HK-2 (cell line): Measurements from ENCODE around the gene GAGE2A.
"Not testable (repeated sequence)": the region's sequence is repeated elsewhere in the genome, so short reads cannot be mapped to it uniquely, and the experiment has no call there.

Source experiments
- DNase-seq: peaks from one replicate; pipeline ENCODE4 v3.0.0-alpha.2; 2018; ENCODE audit not compliant: unreplicated experiment

GAGE2A gene, protein sequence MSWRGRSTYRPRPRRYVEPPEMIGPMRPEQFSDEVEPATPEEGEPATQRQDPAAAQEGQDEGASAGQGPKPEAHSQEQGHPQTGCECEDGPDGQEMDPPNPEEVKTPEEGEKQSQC

DNA sequence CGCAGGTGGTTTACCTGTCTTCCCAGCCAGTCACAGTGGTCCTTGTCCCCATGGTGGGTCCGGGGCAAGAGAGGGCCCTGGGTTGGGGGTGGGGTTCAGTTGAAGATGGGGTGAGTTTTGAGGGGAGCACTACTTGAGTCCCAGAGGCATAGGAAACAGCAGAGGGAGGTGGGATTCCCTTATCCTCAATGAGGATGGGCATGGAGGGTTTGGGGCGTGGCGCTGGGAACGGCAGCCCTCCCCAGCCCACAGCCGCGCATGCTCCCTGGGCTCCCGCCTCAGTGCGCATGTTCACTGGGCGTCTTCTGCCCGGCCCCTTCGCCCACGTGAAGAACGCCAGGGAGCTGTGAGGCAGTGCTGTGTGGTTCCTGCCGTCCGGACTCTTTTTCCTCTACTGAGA lies at the start of gene GAGE2A:
Gene GAGE2A, plus strand, starts transcription at position 301 of the 400 bp plus-strand sequence. CDS start 1,155 bp downstream, outside the sequence.
- not testable (repeated sequence) for DNase-seq

DNA sequence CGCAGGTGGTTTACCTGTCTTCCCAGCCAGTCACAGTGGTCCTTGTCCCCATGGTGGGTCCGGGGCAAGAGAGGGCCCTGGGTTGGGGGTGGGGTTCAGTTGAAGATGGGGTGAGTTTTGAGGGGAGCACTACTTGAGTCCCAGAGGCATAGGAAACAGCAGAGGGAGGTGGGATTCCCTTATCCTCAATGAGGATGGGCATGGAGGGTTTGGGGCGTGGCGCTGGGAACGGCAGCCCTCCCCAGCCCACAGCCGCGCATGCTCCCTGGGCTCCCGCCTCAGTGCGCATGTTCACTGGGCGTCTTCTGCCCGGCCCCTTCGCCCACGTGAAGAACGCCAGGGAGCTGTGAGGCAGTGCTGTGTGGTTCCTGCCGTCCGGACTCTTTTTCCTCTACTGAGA lies 47.9 kb upstream of the GAGE2A start, which contains the start of gene GAGE12D:
Gene GAGE12D, plus strand, starts transcription at position 301 of the 400 bp plus-strand sequence. CDS start 1,155 bp downstream, outside the sequence.
- DNase-seq = not testable (repeated sequence)

GRCh38 chrX:49550989-49551388 lies 38.3 kb upstream of the GAGE2A start, which contains the start of gene GAGE12E:
Gene GAGE12E, plus strand, starts transcription at chrX:49551289. Its CDS starts 1,155 bp downstream, at chrX:49552444.
- not testable (repeated sequence) for DNase-seq

DNA sequence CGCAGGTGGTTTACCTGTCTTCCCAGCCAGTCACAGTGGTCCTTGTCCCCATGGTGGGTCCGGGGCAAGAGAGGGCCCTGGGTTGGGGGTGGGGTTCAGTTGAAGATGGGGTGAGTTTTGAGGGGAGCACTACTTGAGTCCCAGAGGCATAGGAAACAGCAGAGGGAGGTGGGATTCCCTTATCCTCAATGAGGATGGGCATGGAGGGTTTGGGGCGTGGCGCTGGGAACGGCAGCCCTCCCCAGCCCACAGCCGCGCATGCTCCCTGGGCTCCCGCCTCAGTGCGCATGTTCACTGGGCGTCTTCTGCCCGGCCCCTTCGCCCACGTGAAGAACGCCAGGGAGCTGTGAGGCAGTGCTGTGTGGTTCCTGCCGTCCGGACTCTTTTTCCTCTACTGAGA lies 28.8 kb upstream of the GAGE2A start, which contains the start of gene GAGE12F:
Gene GAGE12F, plus strand, starts transcription at position 301 of the 400 bp plus-strand sequence. CDS start 1,155 bp downstream, outside the sequence.
- DNase-seq = not testable (repeated sequence)

DNA sequence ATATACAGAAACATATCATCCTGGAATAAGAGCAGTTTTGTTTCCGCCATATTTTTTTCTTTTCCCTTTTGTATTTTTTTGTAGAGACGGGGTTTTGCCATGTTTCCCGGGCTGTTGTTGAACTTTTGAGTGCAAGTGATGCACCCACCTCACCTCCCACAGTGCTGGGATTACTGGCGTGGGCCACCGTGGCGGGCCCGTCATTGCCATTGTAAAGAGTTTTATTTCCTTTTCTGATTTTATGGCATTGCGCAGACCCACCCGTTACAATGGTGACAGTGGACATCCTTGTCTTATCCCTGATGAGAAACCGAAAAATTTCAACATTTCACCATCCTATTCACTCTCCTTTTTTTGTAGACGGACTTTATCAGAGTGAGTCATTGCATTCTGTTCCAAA lies 20.6 kb upstream of the GAGE2A start:
- DNase-seq = not testable (repeated sequence)

GRCh38 chrX:49569152-49569551 lies 20.1 kb upstream of the GAGE2A start:
- DNase-seq = not testable (repeated sequence)

DNA sequence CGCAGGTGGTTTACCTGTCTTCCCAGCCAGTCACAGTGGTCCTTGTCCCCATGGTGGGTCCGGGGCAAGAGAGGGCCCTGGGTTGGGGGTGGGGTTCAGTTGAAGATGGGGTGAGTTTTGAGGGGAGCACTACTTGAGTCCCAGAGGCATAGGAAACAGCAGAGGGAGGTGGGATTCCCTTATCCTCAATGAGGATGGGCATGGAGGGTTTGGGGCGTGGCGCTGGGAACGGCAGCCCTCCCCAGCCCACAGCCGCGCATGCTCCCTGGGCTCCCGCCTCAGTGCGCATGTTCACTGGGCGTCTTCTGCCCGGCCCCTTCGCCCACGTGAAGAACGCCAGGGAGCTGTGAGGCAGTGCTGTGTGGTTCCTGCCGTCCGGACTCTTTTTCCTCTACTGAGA lies 19.2 kb upstream of the GAGE2A start, which contains the start of gene GAGE12G:
Gene GAGE12G, plus strand, starts transcription at position 301 of the 400 bp plus-strand sequence. CDS start 1,155 bp downstream, outside the sequence.
- not testable (repeated sequence) for DNase-seq

- DNase-seq = not testable (repeated sequence)
These were observed 9.6 kb upstream of the GAGE2A start, which contains the start of gene GAGE12H for GRCh38 chrX:49579649-49580048. Gene GAGE12H, plus strand, starts transcription at chrX:49579949. Its CDS starts 1,155 bp downstream, at chrX:49581104.

DNA sequence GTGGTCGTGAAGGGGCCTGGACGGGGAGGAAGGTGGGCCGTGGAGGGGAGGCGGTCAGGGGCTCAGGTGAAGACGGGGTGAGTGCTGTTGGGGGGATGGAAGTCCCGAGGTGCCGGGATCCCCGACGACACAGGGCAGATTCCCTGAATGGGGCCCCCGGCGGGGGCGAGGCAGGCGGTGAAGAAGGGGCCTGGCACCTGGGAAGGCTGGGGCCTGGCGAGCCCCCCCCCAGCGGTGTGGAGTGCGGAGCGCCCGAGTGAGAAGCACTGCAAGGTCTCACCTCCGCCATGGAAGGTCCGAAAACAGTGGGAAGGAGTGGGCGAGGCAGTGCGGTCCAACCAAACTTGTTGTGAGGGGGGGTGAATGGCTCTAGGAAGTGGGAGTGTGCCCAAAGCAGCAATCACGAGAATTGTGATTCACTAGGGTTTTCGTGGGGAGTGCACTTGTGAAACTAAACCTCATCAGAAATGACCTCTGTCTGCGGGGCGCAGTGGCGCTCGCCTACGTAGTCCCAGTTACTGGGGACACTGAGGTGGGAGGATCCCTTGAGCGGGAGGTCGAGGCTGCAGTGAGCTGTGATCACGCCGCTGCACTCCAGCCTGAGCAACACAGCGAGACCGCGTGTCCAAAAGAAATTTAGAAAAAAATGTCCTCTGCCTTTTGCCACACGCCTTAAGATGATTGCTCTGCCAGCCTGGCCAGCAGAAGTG lies 628 bp downstream of the GAGE2A start:
- DNase-seq = not testable (repeated sequence)

DNA sequence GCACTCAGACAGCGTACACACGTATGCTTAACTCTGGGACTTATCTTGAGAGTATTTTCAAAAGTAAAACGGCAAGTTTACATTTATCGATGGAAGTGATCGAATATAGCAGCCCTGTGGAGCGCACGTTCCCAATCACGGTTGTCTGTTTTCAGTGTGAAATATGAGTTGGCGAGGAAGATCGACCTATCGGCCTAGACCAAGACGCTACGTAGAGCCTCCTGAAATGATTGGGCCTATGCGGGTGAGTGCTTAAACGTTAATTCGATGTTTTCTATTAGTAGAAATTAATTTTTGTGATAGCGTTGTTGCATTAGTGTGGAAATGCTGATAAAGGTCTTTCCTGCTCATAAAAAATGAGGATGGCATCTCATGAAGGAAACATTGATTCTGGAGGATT lies 1.2 kb downstream of the GAGE2A start:
- DNase-seq = not testable (repeated sequence)

DNA sequence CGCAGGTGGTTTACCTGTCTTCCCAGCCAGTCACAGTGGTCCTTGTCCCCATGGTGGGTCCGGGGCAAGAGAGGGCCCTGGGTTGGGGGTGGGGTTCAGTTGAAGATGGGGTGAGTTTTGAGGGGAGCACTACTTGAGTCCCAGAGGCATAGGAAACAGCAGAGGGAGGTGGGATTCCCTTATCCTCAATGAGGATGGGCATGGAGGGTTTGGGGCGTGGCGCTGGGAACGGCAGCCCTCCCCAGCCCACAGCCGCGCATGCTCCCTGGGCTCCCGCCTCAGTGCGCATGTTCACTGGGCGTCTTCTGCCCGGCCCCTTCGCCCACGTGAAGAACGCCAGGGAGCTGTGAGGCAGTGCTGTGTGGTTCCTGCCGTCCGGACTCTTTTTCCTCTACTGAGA lies 9.4 kb downstream of the GAGE2A start, which contains the start of gene GAGE1:
Gene GAGE1, plus strand, starts transcription at position 301 of the 400 bp plus-strand sequence. CDS start 1,155 bp downstream, outside the sequence.
- DNase-seq = not testable (repeated sequence)

- DNase-seq = no peak
These were observed 21.5 kb downstream of the GAGE2A start for GRCh38 chrX:49610718-49611310.

- no peak for DNase-seq
These were observed 29.3 kb downstream of the GAGE2A start for GRCh38 chrX:49618574-49618973.

- no peak for DNase-seq
These were observed 37.9 kb downstream of the GAGE2A start for GRCh38 chrX:49627086-49627777.

DNA sequence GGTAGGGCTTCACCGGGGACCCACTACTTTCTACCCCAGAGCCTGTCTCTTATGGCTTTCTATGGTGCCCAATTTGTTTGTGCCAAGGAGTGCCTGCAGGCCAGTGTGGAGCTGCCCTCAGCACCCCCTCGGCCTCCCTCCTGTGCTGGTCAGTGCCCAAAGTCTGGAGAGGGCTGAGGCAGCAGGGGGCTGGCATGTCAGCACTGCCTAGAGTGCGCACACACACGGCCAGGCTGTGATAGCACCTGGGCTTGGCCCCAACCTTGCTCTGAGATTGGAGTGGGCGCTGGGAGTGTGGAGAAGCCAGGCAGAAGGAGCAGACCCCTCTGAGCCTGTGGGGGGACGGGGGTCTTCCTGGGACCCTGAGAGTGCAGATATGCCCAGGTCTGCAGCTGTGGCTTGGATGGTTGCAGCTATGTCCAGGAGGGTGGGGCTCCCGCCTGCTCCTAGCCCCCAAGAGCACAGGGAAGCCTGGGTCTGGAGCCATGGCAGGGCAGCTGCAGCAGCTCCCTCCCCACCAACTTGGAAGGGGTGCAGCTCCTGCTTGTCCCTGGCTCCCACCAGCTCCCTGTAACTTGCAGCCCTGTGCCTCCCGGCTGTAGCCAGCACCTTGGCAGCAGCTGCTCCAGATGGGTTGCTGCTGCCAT lies 55.8 kb downstream of the GAGE2A start:
- no peak for DNase-seq
